H1 (cell line): ENCODE data around the gene IFNL1.
"Not testable (repeated sequence)": the region's sequence is repeated elsewhere in the genome, so short reads cannot be mapped to it uniquely, and the experiment has no call there.

Experiments used
- CTCF ChIP-seq, 3 experiments: IDR thresholded peaks; 1 replicate in 2 of 3; 2 replicates in 1 of 3; pipeline versions ENCODE4 v1.5.1 to v1.6.1; 2011; ENCODE audit warnings: low read length in 3 of 3, mild to moderate bottlenecking in 3 of 3, inconsistent platforms in 2 of 3, low read depth in 1 of 3, moderate library complexity in 1 of 3; ENCODE audit not compliant: insufficient read depth in 1 of 3; ENCODE audit errors: control extremely low read depth in 1 of 3
- RAD21 ChIP-seq, 2 experiments: IDR thresholded peaks in 1 of 2; conservative IDR thresholded peaks in 1 of 2; 2 replicates each; pipeline ENCODE4 v1.6.1; 2011; ENCODE audit warnings: low read depth in 2 of 2, low read length in 2 of 2, improper control_type of control experiment in 1 of 2, inconsistent platforms in 1 of 2, mild to moderate bottlenecking in 1 of 2, moderate library complexity in 1 of 2
- TEAD4 ChIP-seq: IDR thresholded peaks from 2 replicates; pipeline ENCODE4 v1.6.1; 2012; ENCODE audit warnings: low read depth, low read length, inconsistent platforms, mixed read lengths

DNA sequence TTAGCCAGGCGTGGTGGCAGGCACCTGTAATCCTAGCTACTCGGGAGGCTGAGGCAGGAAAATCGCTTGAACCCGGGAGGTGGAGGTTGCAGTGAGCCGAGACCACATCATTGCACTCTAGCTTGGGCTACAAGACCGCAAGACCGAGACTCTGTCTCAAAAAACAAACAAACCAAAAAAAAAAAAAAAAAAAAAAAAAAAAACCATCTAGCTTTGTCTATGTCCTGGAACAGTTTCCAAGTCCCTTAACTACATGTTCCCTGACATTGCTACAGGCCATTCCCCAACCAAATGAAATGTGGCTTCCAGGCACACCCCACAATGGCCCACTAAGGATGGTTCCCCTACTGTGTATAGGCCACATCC lies 13.1 kb downstream of the IFNL1 start:
- TF ChIP-seq CTCF (IDR thresholded peaks at IDR 0.05; ENCODE audit: control extremely low read depth in 1 of 3, insufficient read depth in 1 of 3, low read depth in 1 of 3, low read length in 3 of 3); RAD21 (IDR thresholded peaks at IDR 0.05 in 1 of 2, conservative IDR thresholded peaks at IDR 0.05 in 1 of 2; ENCODE audit: low read depth in 2 of 2, low read length in 2 of 2); TEAD4: not testable (repeated sequence)
